NCI-H2171 (cell line): ENCODE measurements around the gene RIN2.

Experiments
- DNase-seq: peaks from one replicate; lab custom pipeline; 2025; lab: John Stamatoyannopoulos, UW

RIN2 gene, protein sequence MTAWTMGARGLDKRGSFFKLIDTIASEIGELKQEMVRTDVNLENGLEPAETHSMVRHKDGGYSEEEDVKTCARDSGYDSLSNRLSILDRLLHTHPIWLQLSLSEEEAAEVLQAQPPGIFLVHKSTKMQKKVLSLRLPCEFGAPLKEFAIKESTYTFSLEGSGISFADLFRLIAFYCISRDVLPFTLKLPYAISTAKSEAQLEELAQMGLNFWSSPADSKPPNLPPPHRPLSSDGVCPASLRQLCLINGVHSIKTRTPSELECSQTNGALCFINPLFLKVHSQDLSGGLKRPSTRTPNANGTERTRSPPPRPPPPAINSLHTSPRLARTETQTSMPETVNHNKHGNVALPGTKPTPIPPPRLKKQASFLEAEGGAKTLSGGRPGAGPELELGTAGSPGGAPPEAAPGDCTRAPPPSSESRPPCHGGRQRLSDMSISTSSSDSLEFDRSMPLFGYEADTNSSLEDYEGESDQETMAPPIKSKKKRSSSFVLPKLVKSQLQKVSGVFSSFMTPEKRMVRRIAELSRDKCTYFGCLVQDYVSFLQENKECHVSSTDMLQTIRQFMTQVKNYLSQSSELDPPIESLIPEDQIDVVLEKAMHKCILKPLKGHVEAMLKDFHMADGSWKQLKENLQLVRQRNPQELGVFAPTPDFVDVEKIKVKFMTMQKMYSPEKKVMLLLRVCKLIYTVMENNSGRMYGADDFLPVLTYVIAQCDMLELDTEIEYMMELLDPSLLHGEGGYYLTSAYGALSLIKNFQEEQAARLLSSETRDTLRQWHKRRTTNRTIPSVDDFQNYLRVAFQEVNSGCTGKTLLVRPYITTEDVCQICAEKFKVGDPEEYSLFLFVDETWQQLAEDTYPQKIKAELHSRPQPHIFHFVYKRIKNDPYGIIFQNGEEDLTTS

DNA sequence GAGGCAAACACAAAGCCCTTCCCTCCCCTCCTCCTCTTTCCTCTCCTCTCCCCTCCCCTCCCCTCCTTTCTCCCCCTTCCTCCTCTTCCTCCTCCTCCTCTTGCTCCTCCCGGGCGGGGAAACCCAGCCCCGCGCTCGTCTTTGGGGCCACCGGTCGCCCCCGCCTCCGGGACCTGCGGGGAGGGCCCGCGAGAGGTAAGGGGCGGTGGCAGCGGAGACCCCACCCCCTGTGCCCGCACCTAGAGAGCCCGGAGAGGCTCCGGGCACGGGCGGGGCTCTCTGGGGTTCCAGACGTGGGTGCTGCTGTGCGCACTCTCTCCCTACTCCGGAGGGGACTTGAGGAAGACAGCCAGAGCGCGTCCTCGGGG is at the start of gene RIN2:
Gene RIN2 (plus strand): TSS at position 126 of the 368 bp plus-strand sequence. CDS start 131,344 bp downstream, outside the sequence.
- DNase-seq = peak; percentile 98

DNA sequence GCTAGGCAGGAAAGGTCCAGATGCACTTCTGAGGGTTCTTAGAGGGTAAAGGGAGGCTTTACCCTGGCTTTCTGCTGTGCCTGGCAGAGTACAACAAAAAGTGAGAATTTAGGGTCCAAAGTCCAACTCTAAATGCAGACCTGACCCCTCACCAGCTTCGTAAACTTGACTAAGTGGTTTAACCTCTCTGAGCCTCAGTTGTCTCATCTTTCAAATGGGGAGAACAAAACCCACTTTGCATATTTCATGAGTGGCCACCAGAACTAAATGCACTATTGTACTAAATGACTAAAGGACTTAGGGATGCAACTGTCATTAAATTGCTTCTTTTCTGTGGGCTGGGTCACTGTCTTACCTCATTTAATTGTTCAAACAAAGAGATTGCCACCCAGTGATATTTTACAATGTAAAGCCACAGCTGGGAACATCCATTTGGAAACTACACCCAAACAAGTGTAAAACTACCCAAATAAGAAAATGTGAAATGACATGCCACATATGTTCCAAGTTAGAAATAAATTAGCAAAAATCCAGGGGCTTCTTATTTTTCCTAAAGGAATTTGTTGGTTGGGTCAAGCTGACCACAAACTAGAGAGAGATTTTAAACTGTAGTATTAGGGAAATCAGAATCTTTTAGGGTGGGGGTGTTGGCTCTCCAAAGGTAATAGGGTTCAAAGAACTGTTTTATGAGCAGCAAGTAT is 48.3 kb upstream of the RIN2 start:
- no peak for DNase-seq

DNA sequence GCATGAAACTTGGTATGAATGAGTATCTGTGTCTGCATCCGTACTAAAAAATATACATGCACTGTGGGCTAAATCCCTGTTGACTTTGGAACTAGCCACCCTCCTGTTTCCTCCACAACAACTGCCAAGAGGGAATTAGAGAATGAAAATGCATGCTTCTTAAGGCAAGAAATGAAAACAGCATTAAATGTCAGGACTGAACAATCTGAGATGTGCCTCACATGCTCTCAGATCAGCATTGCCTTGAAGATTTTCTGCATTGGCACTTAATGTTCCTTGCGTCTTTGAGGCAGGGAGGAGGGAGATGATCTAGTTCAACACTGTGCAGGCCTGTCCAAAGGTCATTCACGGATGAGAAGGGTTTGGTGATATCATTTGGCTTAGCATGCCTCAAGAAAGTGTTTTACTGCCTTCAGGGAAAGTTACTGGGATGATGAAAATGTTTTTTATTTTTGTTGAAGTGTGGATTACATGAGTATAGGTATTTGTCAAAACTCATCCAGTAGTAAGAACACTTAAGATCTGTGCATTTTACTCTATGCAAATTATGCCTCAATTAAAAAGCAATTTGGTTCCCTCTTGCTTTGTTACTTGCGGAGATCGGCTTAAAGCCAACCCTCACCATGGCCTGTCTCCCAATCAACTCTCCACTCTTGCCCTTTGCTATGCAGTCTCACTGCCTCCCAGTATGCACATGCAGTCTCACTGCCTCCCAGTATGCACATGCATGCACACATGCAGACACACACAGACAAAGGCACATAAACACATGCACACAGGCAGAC is 47.5 kb upstream of the RIN2 start:
- no peak for DNase-seq

DNA sequence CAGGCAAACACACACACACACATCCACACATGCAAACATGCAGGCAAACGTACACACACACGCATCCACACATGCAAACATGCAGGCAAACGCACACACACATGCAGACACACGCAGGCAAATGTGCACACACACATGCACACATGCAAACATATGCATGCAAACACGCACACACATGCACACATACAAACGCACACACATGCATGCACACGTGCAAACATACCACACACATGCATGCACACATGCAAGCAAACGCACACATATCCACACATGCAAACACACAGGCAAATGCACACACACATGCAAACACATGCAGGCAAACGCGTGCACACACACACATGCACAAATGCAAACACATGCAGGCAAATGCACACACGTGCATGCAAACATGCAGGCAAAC is 46.9 kb upstream of the RIN2 start:
- DNase-seq = no peak

DNA sequence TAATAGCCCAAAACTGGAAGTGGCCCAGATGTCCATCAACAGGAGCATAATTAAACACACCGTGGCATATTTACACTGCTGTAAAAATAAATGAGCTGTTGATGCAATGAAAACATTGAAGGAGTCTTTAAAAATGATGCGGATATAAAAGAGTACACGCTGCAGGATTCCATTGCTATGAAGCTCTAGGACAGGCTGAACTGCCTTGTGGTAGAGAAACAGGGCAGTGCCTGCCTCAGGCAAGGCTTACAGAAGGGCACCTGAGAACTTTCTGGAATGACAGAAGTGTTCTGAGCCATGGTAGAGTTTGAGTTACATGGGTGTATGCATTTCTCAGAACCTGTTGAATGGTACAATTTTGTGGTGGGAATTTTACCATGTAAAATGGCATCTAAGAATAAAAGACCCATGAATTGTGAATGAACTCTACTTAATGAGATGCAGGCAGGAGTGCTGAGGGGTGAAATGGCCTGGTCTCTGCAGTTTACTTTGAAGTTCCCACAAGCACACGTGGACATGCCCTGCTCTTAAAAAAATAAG is 45.3 kb upstream of the RIN2 start:
- no peak for DNase-seq

DNA sequence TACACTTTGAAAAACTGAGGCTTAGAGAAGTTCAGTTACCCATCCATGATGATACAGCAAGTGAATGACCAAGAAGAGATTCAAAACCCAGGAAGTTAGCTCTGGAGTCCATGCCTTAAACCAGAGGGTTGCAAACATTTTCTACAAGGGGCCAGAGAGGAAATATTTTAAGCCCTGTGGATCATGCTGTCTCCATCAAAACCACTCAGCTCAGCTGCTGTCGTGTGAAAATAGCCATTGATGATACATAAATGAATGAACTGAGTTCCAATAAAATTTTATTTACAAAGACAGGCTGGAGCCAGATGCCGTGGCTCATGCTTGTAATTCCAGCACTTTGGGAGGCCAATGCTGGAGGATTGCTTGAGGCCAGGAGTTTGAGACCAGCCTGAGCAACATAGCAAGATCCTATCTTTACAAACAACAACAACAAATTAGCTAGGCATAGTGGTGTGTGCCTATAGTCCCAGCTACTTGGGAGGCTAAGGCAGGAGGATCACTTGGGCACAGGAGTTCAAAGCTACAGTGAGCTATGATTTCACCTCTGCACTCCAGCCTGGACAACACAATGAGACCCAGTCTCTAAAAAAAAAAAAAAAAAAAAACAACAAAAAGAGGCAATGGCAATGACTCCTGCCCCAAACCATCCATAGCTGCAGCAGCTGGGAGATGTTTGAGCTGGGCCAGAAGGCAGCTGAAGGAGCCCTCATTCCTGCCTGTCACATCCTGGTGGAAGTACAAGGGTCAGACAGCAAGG is 44.1 kb upstream of the RIN2 start:
- no peak for DNase-seq

DNA sequence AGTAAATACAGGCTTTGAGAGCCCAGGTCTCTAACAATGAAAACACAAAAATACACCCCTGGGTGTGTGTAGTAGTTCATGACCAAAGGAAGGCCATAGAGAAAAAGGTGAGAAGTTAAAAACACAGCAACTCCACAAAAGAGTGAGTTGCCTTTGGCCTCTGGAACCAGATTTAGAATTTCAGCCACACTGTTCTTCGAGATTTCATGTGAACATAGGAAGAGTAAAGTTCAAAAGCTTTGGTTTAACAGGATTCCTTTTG is 43.5 kb upstream of the RIN2 start:
- DNase-seq = no peak

DNA sequence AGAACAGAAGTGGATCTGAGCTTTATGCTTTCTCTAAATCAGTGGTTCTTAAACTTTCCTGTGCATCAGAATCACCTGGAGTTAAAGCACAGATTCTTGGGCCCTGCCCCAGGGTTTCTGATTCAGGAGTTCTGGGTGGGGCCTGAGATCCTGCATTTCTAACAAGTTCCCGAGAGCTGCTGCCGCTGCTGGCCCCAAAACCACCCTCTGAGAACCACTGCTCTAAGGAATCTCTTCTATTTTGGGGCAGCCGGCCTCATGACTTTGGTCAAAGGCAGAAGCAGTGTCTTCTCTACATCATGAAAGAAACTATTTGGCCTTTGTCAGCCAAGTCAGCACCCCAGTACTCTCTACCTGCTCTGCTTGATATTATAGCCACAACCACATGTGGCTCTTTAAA is 42.1 kb upstream of the RIN2 start:
- no peak for DNase-seq

DNA sequence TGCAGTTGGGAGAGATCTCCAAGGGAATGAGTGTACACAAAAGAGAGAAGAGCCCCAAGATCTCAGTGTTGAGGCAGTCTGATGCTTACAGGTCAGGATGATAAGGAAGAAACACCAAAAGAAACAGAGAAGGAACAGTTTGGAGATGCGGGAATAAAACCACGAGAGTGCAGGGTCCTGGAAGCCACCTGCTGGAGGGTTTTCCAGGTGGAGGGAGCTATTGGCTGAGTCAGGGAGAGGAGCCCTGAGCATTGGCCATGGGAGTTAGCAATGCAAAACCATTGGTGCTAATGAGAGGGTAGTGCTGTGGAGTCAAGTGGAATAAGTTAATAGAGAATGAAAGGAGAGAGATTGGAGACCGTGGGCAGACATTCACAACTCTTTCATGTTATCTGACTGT is 39.2 kb upstream of the RIN2 start:
- DNase-seq = no peak

DNA sequence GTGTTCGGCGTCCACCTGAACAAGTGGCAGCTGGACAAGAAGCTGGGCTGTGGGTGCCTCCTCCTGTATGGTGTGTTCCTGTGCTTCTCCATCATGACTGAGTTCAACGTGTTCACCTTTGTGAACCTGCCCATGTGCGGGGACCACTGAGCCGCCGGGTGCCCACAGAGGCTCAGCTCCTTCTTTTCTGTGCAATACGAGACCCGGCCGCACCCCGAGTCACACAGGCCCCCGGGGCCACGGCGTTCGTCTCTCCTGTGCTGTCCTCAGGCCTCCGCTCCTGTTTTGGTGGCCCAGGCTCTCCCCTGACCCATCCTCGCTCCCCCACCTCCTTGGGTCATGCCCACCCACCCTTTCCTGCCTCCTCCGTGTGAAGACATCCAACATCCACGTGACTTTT is 37.1 kb upstream of the RIN2 start:
- DNase-seq = no peak

DNA sequence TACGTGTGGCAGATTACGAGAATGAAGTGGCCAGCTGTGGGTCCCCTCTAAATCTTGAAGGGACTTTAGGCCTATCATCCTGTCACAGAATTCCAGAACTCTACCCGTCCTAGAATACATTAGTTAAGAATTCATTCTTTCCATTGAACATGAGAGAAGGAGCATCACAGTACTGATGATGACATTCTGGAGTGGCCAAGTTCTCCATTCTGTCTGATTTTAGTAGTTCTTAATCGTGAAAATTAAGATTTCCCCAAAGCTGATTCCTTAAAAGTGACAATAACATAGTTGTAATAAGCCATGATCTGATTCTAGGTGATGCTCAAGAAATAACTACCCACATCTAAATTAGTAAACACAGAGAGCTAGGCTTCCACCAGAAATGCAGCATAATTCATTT is 35.0 kb upstream of the RIN2 start:
- DNase-seq = no peak

DNA sequence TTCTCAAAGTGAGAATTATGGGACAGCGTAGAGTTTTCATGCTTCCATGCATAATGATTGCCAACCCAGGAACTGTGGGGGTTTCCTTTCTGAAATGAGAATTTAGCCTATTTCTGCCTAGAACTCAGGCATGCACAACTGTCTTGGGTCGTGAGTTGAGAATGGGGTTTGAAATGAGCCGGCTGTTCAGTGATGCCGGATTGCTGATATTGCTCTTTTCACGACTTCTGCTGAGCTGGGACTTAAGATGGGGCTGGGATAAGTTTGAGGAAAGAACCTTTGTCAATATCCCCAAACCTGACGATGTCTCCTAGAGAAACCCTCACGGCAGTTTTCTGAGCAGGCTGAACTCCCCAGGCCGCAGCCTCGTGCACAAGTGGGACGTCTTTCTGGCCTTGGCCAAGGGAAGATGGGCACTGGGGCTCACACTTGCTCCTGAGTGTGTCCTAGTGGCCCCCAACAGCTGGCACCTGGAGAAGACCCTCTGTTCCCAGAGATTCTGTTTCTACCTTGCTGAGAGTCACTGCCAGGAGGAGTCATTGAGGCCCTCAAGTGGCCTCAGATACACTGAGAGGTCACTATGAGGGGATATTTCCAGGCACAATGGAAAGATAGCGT is 34.1 kb upstream of the RIN2 start:
- DNase-seq = no peak

DNA sequence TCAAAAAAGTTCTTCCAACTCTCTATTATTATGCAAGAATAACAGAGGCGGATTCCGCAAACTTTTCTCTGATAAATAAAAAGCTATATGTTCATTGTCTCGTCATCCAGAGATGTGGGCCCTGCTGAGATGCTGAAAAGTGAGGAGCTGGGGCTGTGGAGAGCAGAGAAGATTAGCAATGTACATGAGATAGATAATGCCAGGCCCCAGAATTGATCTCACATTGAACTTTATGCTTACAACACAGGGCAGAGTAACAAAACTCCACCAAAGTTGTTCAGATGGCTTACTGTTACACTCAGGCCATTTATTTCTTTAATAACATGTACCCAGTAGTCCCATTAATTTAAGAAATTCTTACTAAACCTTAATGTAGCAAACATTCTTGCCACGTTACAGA is 32.7 kb upstream of the RIN2 start:
- DNase-seq = no peak

DNA sequence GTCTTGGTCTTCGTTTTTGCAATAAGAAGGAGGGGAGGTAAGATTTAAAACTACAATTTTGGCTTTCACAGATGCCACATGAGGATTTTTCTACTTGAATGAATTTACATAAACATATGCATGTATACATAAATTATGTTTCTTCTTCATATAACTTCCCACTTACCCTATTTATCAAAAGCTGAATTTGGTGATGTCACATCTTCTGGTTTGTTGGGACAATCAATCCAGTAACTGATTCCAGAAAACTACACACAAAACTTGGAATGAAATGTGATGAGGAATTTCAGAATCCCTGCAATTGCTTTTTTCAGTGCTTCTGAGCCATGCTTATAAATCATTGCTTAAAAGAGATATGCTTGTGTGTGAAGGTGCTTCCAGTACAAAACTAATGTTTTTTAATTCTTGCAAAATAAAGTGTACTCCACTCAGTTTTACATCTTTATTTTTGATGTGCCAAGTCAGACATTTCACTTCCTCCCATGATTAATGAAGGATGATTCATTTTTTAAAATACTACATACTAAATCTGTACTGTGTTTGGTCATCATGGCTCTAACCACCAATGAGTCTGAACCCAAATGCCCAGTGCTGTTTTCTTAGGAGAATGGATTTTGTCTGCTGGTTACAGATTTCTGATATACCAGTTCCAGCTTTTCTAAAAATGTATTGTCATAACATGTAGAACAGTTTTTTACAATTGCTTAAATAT is 32.1 kb upstream of the RIN2 start:
- DNase-seq = no peak

DNA sequence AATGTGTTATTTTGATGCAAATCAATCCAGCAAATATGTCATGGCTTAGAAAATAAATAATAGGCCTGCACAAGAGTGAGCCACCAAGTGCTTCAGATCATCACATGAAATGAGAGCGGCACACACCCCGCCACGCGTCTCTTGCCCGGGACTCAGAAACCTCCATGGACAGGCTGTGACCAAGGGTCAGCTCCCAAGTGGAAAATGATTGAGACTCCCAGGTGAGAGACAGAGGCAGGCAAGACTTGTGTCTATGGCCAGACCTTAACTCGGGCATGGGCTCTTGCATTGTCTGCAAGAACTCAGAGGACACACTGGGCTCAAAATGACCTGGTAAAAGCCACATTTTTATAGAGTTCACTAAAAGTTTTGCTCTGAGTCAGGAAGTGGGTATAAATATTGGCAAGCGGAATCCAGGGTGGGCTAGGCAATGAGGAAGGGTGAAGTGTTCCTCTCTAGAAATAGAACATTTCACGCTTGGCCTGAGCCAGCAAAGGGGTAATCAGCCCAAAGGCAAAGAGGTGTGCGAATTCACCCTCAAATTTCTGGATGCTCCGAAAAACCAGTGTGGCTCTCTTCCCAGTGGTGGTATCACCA is 30.7 kb upstream of the RIN2 start:
- DNase-seq = no peak

DNA sequence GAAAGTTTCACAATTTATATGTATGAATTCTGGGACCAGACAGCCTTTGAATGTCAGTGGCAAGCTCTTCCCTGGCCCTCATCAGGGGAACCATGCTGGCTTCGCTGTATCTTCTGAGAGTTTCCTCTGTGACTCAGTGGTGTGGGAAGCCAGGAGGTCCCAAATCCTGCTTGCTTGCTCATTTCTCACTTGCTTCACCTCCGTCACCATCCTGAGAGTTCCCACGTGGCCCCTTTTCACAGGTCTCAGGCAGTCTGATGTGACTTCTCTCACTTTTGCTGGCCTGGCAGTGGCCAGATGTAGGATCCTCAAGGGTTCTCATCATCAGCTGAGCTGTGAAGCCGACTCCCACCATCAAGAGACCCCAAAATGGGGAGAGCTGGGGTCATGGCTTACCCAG is 28.4 kb upstream of the RIN2 start:
- DNase-seq = no peak

DNA sequence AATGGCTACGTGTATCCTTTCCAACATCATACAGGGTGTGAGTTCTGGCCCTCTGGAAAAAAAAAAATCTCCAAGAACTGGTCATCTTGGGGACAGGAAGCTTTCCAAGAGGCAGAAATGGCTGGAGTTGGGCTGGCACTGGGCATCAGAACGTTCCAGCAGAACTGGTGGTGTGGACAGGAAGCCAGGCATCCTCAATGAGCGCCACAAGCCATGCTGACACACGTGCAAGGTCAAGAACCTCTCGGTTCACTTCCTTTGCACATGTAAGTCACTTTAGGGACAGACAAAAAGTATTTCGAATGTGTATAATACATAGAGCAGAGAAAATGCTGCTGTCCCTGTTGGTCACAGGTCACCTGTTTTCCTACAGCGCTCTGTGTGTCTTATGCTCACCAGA is 27.4 kb upstream of the RIN2 start:
- DNase-seq = no peak

DNA sequence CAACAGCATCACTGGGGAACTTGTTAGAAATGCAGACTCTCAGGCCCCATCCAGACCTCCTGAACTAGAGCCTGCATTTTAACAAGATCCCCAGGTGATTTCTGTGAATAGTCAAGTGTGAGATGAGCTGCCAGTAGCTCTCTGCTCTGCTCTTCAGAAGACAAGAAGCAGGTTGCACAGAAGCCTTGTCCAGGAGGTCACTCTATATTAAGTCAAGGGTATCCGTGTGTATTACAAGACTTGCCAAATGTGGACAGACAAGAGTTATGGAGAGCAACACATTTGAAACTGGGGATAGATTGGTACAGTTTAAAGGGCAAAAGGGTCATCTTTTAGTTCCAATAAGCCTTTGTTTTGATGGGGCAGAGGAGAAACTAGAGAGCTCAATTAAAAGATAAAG is 23.2 kb upstream of the RIN2 start:
- no peak for DNase-seq

DNA sequence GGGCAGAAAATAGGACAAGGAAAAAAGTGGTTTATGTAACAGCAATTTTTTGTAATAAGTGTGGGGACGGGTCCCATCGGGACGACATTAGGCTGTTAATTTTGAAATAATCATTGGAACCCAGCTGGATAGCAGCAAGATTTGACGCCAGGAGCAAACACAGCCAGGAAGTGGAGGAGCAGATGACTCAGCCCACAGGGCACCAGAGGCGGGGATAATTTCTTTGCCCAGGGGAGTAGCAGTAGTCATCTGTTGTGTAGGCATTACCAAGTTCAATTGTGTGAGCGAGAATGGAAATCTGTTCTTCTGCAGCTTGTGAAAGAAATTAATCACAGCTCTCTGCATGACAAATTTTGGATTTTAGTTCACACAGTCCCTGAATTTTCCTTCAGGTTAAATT is 22.6 kb upstream of the RIN2 start:
- peak; percentile 86 for DNase-seq

DNA sequence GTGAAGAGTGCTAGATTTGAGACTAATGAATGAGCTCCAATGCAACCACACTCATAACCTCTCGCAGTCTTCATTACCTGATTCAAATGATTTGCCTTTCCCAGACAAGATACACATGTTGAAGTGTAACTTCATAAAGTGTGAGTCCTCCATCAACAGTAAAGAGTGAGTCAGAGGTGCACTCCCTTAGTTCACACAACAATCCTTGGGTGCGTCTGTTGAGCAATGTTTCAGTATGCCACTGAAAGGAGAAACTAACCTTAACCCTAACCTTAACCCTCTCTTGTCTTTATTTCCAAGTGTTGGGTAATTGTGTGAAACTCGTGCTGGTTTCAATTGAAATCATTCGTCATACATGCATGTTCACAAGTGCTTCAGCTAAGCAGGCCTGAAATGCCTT is 21.0 kb upstream of the RIN2 start:
- DNase-seq = no peak
